ENCODE data around the gene VWF. TPM values are rescaled to one million over a fixed set of nuclear protein-coding genes. Genes with fewer than 3 reads are reported as not detected.
"Not testable (repeated sequence)": the region's sequence is repeated elsewhere in the genome, so short reads cannot be mapped to it uniquely, and the experiment has no call there.

VWF gene
- total RNA-seq, 2 experiments from 2014 or later: 0.11 to 0.13 TPM

- Mint-ChIP-seq H3K27me3 (no peaks in the 10 kb centered on the region), H3K4me1 (ENCODE audit: low read depth) (peaks cover 24% of the 10 kb centered on the region), H3K9me3 (no peaks in the 10 kb centered on the region), H3K36me3 (ENCODE audit: low read depth) (no peaks in the 10 kb centered on the region), H3K27ac (no peak overlapping the region), H3K4me3 (no peak overlapping the region)
- DNase-seq (no peak), ATAC-seq (no peak)
- POLR2A ChIA-PET: no interaction called here
- CTCF ChIA-PET: interaction anchor here (1.1 kb wide), 1 partner anchor 132 kb away, joined by 3 read pairs; no protein-coding TSS in a partner anchor
- TF ChIP-seq CTCF (IDR thresholded peaks at IDR 0.05): no peak
- intact Hi-C loops (cut with micrococcal nuclease): no loop called here
Observed at GRCh38 chr12:6146509-6146908, 22.0 kb upstream of the VWF start.

GRCh38 chr12:6145564-6145963, 21.1 kb upstream of the VWF start:
- POLR2A ChIA-PET: interaction anchor here (0.7 kb wide), 1 partner anchor 159 kb away, joined by 3 read pairs; no protein-coding TSS in a partner anchor
- H3K27me3 Mint-ChIP-seq: no peaks in the 10 kb centered on the region
- no peak for ATAC-seq
- CTCF ChIA-PET: interaction anchor here (1.1 kb wide), 1 partner anchor 133 kb away, joined by 3 read pairs; no protein-coding TSS in a partner anchor
- TF ChIP-seq CTCF (IDR thresholded peaks at IDR 0.05): no peak
- intact Hi-C loops (cut with micrococcal nuclease): no loop called here
- peaks cover 3% of the 10 kb centered on the region for H3K36me3 Mint-ChIP-seq (ENCODE audit: low read depth)
- H3K4me1 Mint-ChIP-seq (ENCODE audit: low read depth): peaks cover 33% of the 10 kb centered on the region
- H3K27ac Mint-ChIP-seq: no peak overlapping the region
- DNase-seq: no peak
- no peak overlapping the region for H3K4me3 Mint-ChIP-seq
- no peaks in the 10 kb centered on the region for H3K9me3 Mint-ChIP-seq

- H3K9me3 Mint-ChIP-seq: peaks cover 2% of the 10 kb centered on the region
- intact Hi-C loops (cut with micrococcal nuclease): no loop called here
- ChIA-PET CTCF (no interaction called here), POLR2A (no interaction called here)
- peaks cover 50% of the 10 kb centered on the region for H3K4me1 Mint-ChIP-seq (ENCODE audit: low read depth)
- H3K36me3 Mint-ChIP-seq (ENCODE audit: low read depth): peaks cover 3% of the 10 kb centered on the region
- H3K27ac Mint-ChIP-seq: no peak overlapping the region
- H3K27me3 Mint-ChIP-seq: no peaks in the 10 kb centered on the region
- H3K4me3 Mint-ChIP-seq: no peak overlapping the region
- DNase-seq: no peak
- no peak for ATAC-seq
- no peak for TF ChIP-seq CTCF (IDR thresholded peaks at IDR 0.05)
Observed at GRCh38 chr12:6143303-6143675, 18.8 kb upstream of the VWF start.

GRCh38 chr12:6142368-6143302, 18.2 kb upstream of the VWF start:
- DNase-seq: peak; percentile 24
- intact Hi-C loops (cut with micrococcal nuclease); H3K36me3 Mint-ChIP-seq (ENCODE audit: low read depth); POLR2A ChIA-PET; ATAC-seq; H3K27me3 Mint-ChIP-seq; H3K9me3 Mint-ChIP-seq; H3K4me3 Mint-ChIP-seq: not testable (repeated sequence)
- CTCF ChIA-PET: interaction anchor here (1.0 to 1.1 kb wide), 2 partner anchors 45 to 141 kb away, joined by 3 read pairs; no protein-coding TSS in a partner anchor
- peak overlapping the region; percentile 4 for H3K27ac Mint-ChIP-seq
- H3K4me1 Mint-ChIP-seq (ENCODE audit: low read depth): peaks cover 48% of the 10 kb centered on the region

- Mint-ChIP-seq H3K4me1 (ENCODE audit: low read depth) (peaks cover 47% of the 10 kb centered on the region), H3K27ac (peak overlapping the region; percentile 95)
- H3K36me3 Mint-ChIP-seq (ENCODE audit: low read depth); H3K4me3 Mint-ChIP-seq; intact Hi-C loops (cut with micrococcal nuclease); H3K27me3 Mint-ChIP-seq; H3K9me3 Mint-ChIP-seq: not testable (repeated sequence)
- DNase-seq (peak; percentile 32), ATAC-seq (peak; percentile 60)
- ChIA-PET CTCF (interaction anchor here (0.5 to 3.5 kb wide), 8 partner anchors 26 to 345 kb away, joined by 3 to 16 read pairs (median 3); no protein-coding TSS in a partner anchor), POLR2A (interaction anchor here (0.9 kb wide), 1 partner anchor 25 kb away, joined by 3 read pairs; no protein-coding TSS in a partner anchor)
Observed at GRCh38 chr12:6141731-6142367, 17.4 kb upstream of the VWF start.
